ENCODE data around the gene NUTM2D. TPM values are rescaled to one million over a fixed set of nuclear protein-coding genes. Genes with fewer than 3 reads are reported as not detected.
"Not testable (repeated sequence)": the region's sequence is repeated elsewhere in the genome, so short reads cannot be mapped to it uniquely, and the experiment has no call there.

The NUTM2D gene
- total RNA-seq, 1 donor from 2014 or later: 4.0 TPM

GRCh38 chr10:87407516-87408467 lies 50.2 kb downstream of the NUTM2D start:
- not testable (repeated sequence) for H3K27me3 ChIP-seq (ENCODE audit: control insufficient read depth, insufficient read depth, low read length); DNase-seq (ENCODE audit: low read depth); H3K36me3 ChIP-seq (ENCODE audit: control insufficient read depth, insufficient read depth, low read length); H3K4me3 ChIP-seq (ENCODE audit: low read depth, low read length)

GRCh38 chr10:87413921-87414320 lies 56.4 kb downstream of the NUTM2D start:
- DNase-seq (ENCODE audit: low read depth); H3K4me3 ChIP-seq (ENCODE audit: low read depth, low read length): not testable (repeated sequence)

More at GRCh38 chr10:87413921-87414320, 56.4 kb downstream of the NUTM2D start:
- not testable (repeated sequence) for H3K27me3 ChIP-seq (ENCODE audit: control insufficient read depth, insufficient read depth, low read length); H3K36me3 ChIP-seq (ENCODE audit: control insufficient read depth, insufficient read depth, low read length)

Other genes with a start within 250 kb of the NUTM2D start
- gene NUTM2A, start 132.3 kb upstream of the NUTM2D start, total RNA-seq: 3.3 and 4.9 TPM in 2 replicates
- 26.9 and 30.7 TPM in 2 replicates for gene MINPP1, start 147.1 kb downstream of the NUTM2D start, total RNA-seq